ENCODE measurements around the gene RUNX2. TPM values are rescaled to one million over a fixed set of nuclear protein-coding genes. Genes with fewer than 3 reads are reported as not detected.

The RUNX2 gene
- total and polyA plus RNA-seq, 10 of the 15 experiments (the other 5 are each of a cell fraction or from before 2014, with no cell fraction given) = 0.01 to 0.77 (median 0.15) TPM; not detected in 3

- ATAC-seq = no peak
- POLR2A ChIA-PET = interaction anchor here (0.6 kb wide), 1 partner anchor 520 kb away, joined by 3 read pairs; no protein-coding TSS in a partner anchor
Measured at GRCh38 chr6:45571159-45571558, 243.0 kb downstream of the RUNX2 start.

GRCh38 chr6:45572833-45573232 is 244.7 kb downstream of the RUNX2 start:
- TF ChIP-seq SKIL (IDR thresholded peaks at IDR 0.05; ENCODE audit: low read depth, poor library complexity, severe bottlenecking) (no peak), DPF2 (IDR thresholded peaks at IDR 0.05) (no peak), SMAD1 (IDR thresholded peaks at IDR 0.05; ENCODE audit: low read depth, partially characterized antibody) (no peak), YBX1 (IDR thresholded peaks at IDR 0.05) (no peak), NFYB (IDR thresholded peaks at IDR 0.05; ENCODE audit: insufficient read depth, low read depth, low read length) (no peak), FOXM1 (IDR thresholded peaks at IDR 0.05; ENCODE audit: low read depth, low read length) (no peak)
- TF ChIP-seq, protein P1, sequence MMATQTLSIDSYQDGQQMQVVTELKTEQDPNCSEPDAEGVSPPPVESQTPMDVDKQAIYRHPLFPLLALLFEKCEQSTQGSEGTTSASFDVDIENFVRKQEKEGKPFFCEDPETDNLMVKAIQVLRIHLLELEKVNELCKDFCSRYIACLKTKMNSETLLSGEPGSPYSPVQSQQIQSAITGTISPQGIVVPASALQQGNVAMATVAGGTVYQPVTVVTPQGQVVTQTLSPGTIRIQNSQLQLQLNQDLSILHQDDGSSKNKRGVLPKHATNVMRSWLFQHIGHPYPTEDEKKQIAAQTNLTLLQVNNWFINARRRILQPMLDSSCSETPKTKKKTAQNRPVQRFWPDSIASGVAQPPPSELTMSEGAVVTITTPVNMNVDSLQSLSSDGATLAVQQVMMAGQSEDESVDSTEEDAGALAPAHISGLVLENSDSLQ (IDR thresholded peaks at IDR 0.05) = no peak
- no peaks in the 10 kb centered on the region for H3K79me2 ChIP-seq (ENCODE audit: control insufficient read depth, insufficient read depth, low read length)
- no peaks in the 10 kb centered on the region for H3K4me1 ChIP-seq (ENCODE audit: control insufficient read depth, insufficient read depth, low read length)
- BruUV-seq (replicated peaks) = no TSS peak
- RAD21 ChIA-PET (ENCODE audit: unreplicated experiment) = interaction anchor here (1.3 kb wide), 1 partner anchor 350 kb away, joined by 3 read pairs; no protein-coding TSS in a partner anchor
- in situ Hi-C loops (cut with MboI) = no loop called here
- H3K27ac ChIP-seq (ENCODE audit: control insufficient read depth, insufficient read depth) = no peak overlapping the region
- no peaks in the 10 kb centered on the region; the same call in 1 of the 2 replicates for H4K20me1 ChIP-seq (ENCODE audit: control insufficient read depth, insufficient read depth)
- H3K9ac ChIP-seq (ENCODE audit: control insufficient read depth, insufficient read depth, low read length) = no peak overlapping the region
- H3K36me3 ChIP-seq (ENCODE audit: control insufficient read depth in 2 of 2, insufficient read depth in 2 of 2, low read length in 1 of 2) = no peaks in the 10 kb centered on the region
- no peak for ATAC-seq
- intact Hi-C loops (cut with micrococcal nuclease; ENCODE audit: unreplicated experiment) = no loop called here
- SMC1A ChIA-PET (ENCODE audit: uncharacterized antibody, unreplicated experiment) = interaction anchor here (1.0 kb wide), 1 partner anchor 142 kb away, joined by 3 read pairs; no protein-coding TSS in a partner anchor
- no peak for FAIRE-seq
- 50% methylated on average over 4 of the region's 4 CpGs for WGBS (ENCODE audit: insufficient coverage, insufficient replicate concordance, low lambda C conversion rate, missing lambda C conversion rate)
- no peak overlapping the region for H3K4me3 ChIP-seq
- POLR2A ChIA-PET = no interaction called here
- CTCF ChIA-PET = interaction anchor here (1.1 kb wide), 1 partner anchor 22 kb away, joined by 3 read pairs; no protein-coding TSS in a partner anchor
- no peak overlapping the region for H3K4me2 ChIP-seq (ENCODE audit: control insufficient read depth, insufficient read depth)
- DNase-seq (ENCODE audit: low read depth, low spot score) = no peak
- H3K9me3 ChIP-seq (replicated peaks; ENCODE audit: control insufficient read depth, insufficient read depth, low read length) = no peaks in the 10 kb centered on the region
- peaks cover 0 to 2% of the 10 kb centered on the region in 2 experiments; a peak in 1 of 4 replicates for H3K27me3 ChIP-seq (replicated peaks in 1 of 2; ENCODE audit: control insufficient read depth in 2 of 2, insufficient read depth in 2 of 2, low read length in 1 of 2)
- H2AFZ ChIP-seq (ENCODE audit: control insufficient read depth, low read depth, low read length) = no peak overlapping the region

More at GRCh38 chr6:45571159-45571558, 243.0 kb downstream of the RUNX2 start:
- H4K20me1 ChIP-seq (ENCODE audit: control insufficient read depth, insufficient read depth) = no peaks in the 10 kb centered on the region; the same call in 1 of the 2 replicates
- intact Hi-C loops (cut with micrococcal nuclease; ENCODE audit: unreplicated experiment) (no loop called here), in situ Hi-C loops (cut with MboI) (no loop called here)
- H3K4me1 ChIP-seq (ENCODE audit: control insufficient read depth, insufficient read depth, low read length) = no peaks in the 10 kb centered on the region
- no peak overlapping the region for H2AFZ ChIP-seq (ENCODE audit: control insufficient read depth, low read depth, low read length)
- TF ChIP-seq ESRRA (IDR thresholded peaks at IDR 0.05; ENCODE audit: low read length) (no peak), EGR1 (IDR thresholded peaks at IDR 0.05; ENCODE audit: borderline replicate concordance in 1 of 2, low read depth in 2 of 2, low read length in 2 of 2) (no peak), NFYA (IDR thresholded peaks at IDR 0.05; ENCODE audit: borderline replicate concordance, low read depth, low read length) (no peak)
- H3K4me3 ChIP-seq = no peak overlapping the region
- H3K27me3 ChIP-seq (replicated peaks in 1 of 2; ENCODE audit: control insufficient read depth in 2 of 2, insufficient read depth in 2 of 2, low read length in 1 of 2) = peaks cover 0 to 2% of the 10 kb centered on the region in 2 experiments; a peak in 1 of 4 replicates
- ChIA-PET SMC1A (ENCODE audit: uncharacterized antibody, unreplicated experiment) (interaction anchor here (1.0 kb wide), 1 partner anchor 27 kb away, joined by 3 read pairs; no protein-coding TSS in a partner anchor), RAD21 (ENCODE audit: unreplicated experiment) (interaction anchor here (0.7 kb wide), 1 partner anchor 1600 kb away, joined by 3 read pairs; no protein-coding TSS in a partner anchor), CTCF (interaction anchor here (0.7 to 0.9 kb wide), 2 partner anchors 43 to 105 kb away, joined by 3 read pairs; no protein-coding TSS in a partner anchor)
- no peaks in the 10 kb centered on the region for H3K9me3 ChIP-seq (replicated peaks; ENCODE audit: control insufficient read depth, insufficient read depth, low read length)
- no peaks in the 10 kb centered on the region for H3K79me2 ChIP-seq (ENCODE audit: control insufficient read depth, insufficient read depth, low read length)
- H3K4me2 ChIP-seq (ENCODE audit: control insufficient read depth, insufficient read depth) = no peak overlapping the region
- FAIRE-seq = no peak
- no peak overlapping the region for H3K9ac ChIP-seq (ENCODE audit: control insufficient read depth, insufficient read depth, low read length)
- no peak overlapping the region for H3K27ac ChIP-seq (ENCODE audit: control insufficient read depth, insufficient read depth)
- WGBS (ENCODE audit: insufficient coverage, insufficient replicate concordance, low lambda C conversion rate, missing lambda C conversion rate) = 21% methylated on average over 3 of the region's 3 CpGs
- H3K36me3 ChIP-seq (ENCODE audit: control insufficient read depth in 2 of 2, insufficient read depth in 2 of 2, low read length in 1 of 2) = no peaks in the 10 kb centered on the region
- DNase-seq (ENCODE audit: low read depth, low spot score) = no peak
- BruUV-seq (replicated peaks) = no TSS peak
